Measurements from ENCODE around the gene HOXA10. TPM values are rescaled to one million over a fixed set of nuclear protein-coding genes. Genes with fewer than 3 reads are reported as not detected.

Gene HOXA10
- total and polyA plus RNA-seq, 7 donors, result 0.81 to 77.5 (median 25.6) TPM; not detected in 1

DNA sequence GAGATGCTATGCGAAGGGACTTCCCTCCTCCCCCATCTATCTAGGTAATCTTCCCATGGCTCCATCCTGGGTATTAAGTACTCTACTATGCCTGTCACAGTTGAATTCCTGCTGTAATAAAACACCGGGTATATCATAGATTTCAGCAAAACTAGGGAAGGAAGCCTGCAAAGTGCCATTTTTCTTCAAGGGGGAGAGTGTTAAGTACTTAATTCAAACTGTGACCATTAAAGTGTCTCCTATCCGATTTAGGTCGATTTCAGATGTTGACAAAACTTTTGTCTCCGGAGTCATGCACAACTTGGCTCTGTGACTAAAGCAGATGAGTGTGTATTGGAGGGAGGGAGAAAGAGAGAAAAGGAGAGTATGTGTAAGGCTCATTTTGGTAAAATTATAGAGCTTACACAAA, 48.1 kb downstream of the HOXA10 start:
- H3K9me3 ChIP-seq, result no peaks in the 10 kb centered on the region
- H3K4me3 ChIP-seq, result no peak overlapping the region
- H3K27me3 ChIP-seq (ENCODE audit: insufficient read depth in 3 of 3, low read length in 2 of 3), result no peaks in the 10 kb centered on the region
- H3K27ac ChIP-seq, result peak overlapping the region; percentile 16
- ATAC-seq (no peak), DNase-seq (no peak)
- TF ChIP-seq, protein P1, sequence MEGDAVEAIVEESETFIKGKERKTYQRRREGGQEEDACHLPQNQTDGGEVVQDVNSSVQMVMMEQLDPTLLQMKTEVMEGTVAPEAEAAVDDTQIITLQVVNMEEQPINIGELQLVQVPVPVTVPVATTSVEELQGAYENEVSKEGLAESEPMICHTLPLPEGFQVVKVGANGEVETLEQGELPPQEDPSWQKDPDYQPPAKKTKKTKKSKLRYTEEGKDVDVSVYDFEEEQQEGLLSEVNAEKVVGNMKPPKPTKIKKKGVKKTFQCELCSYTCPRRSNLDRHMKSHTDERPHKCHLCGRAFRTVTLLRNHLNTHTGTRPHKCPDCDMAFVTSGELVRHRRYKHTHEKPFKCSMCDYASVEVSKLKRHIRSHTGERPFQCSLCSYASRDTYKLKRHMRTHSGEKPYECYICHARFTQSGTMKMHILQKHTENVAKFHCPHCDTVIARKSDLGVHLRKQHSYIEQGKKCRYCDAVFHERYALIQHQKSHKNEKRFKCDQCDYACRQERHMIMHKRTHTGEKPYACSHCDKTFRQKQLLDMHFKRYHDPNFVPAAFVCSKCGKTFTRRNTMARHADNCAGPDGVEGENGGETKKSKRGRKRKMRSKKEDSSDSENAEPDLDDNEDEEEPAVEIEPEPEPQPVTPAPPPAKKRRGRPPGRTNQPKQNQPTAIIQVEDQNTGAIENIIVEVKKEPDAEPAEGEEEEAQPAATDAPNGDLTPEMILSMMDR (IDR thresholded peaks at IDR 0.05), result no peak
- WGBS, 3 donors, result 38 to 53% (median 42%) methylated on average over 5 of the region's 5 CpGs
- peaks cover 0 to 14% of the 10 kb centered on the region in 2 donors for H3K36me3 ChIP-seq (ENCODE audit: insufficient read depth in 1 of 2, low read depth in 1 of 2)
- intact Hi-C loops (cut with DNase I), result no loop called here
- peaks cover 51% of the 10 kb centered on the region for H3K4me1 ChIP-seq

DNA sequence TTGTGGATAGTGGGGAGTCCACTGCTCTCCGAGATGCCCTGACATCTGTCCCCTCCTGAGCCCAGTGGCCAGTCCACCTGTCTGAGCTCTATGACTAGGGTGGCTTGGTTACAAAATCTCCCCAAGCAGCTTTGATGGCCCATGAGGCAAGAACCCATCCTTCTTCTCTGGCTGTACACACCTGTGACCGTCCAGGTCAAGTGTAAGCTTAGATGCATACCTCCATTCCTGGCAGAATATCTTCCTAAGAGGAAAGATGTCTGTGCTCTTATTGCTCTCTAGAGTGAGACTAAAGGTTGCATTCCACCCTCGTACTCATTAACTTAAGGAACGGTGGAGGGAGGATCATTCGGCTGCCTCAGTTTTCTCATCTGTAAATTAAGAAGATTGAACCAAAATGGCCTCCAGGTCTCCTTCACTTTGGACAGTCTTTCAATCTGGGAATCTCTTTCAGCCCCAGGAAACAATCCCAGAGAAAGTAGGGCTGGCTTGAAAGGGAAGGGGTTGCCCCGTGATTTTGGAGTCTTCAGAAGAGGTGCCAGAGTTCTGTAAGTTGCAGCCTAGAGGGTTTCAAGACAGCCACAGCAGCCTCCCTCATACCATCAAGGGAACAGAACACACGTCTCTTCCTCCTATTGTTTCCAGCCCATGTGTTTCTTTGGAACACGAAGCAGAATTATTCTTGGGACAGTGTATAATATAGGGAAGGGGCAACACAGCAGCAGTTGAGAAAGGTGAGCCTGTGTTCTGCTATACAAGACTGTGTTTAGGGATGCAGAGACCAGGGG, 49.0 kb downstream of the HOXA10 start:
- no peaks in the 10 kb centered on the region for H3K27me3 ChIP-seq (ENCODE audit: insufficient read depth in 3 of 3, low read length in 2 of 3)
- H3K4me1 ChIP-seq, result peaks cover 59% of the 10 kb centered on the region
- TF ChIP-seq, protein P1 (IDR thresholded peaks at IDR 0.05), result no peak
- no peak overlapping the region for H3K4me3 ChIP-seq
- DNase-seq (no peak), ATAC-seq (peak in 1 of 4 donors; percentile 83)
- H3K9me3 ChIP-seq, result no peaks in the 10 kb centered on the region
- WGBS, 3 donors, result 69 to 72% (median 72%) methylated on average over 8 of the region's 8 CpGs
- H3K36me3 ChIP-seq (ENCODE audit: insufficient read depth in 1 of 2, low read depth in 1 of 2), result peaks cover 0 to 14% of the 10 kb centered on the region in 2 donors
- intact Hi-C loops (cut with DNase I), result no loop called here
- peak overlapping the region; percentile 9 for H3K27ac ChIP-seq

DNA sequence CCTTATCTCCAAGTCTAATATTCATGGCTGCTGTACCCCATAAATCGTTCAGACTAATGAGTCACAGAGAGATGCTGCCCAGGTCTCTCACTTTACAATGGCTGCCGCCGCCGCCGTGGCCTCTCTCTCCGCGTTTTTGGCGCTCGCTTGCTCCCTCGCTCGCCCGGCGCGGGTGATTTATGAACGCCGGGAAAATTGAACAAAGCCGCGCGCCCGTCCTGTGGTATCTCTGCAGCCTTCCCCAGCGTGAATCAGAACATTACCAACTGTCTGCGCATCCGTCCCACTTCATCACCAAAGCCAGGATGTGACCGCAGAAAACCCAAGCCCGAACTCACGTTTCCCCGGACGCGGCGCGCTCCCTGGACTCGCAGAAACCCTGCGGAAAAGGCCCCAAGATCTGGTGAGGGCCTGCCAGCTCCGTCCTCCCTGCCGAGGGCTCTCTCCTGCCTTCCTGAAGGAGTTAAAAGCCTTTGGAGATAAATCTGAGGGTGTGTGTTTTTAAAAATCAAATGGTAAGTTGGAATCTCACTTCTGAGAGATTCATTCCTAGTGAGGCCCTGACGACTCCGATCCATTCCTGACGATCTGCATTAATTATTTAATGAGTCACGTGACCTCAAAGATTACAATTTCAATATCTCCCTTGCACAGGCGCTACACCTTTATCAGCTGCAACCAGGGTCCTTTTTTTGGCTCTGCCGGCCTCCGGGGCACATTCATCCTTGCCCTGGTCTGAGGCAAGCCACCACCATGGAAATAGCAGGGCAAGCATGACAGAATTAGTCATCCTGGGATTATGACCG, 49.8 kb downstream of the HOXA10 start:
- TF ChIP-seq, protein P1 (IDR thresholded peaks at IDR 0.05), result no peak
- ATAC-seq, result peak in 2 of 4 donors; percentile 33 to 78
- Histone ChIP-seq H3K36me3 (ENCODE audit: insufficient read depth in 1 of 2, low read depth in 1 of 2) (peaks cover 0 to 14% of the 10 kb centered on the region in 2 donors), H3K4me1 (peaks cover 59% of the 10 kb centered on the region), H3K9me3 (no peaks in the 10 kb centered on the region), H3K27ac (peak overlapping the region; percentile 9), H3K27me3 (ENCODE audit: insufficient read depth in 3 of 3, low read length in 2 of 3) (no peaks in the 10 kb centered on the region), H3K4me3 (no peak overlapping the region)
- intact Hi-C loops (cut with DNase I), result no loop called here
- DNase-seq, result peak in 1 of 2 donors; percentile 83
- WGBS, 3 donors, result 86 to 89% (median 87%) methylated on average over 43 of the region's 43 CpGs

DNA sequence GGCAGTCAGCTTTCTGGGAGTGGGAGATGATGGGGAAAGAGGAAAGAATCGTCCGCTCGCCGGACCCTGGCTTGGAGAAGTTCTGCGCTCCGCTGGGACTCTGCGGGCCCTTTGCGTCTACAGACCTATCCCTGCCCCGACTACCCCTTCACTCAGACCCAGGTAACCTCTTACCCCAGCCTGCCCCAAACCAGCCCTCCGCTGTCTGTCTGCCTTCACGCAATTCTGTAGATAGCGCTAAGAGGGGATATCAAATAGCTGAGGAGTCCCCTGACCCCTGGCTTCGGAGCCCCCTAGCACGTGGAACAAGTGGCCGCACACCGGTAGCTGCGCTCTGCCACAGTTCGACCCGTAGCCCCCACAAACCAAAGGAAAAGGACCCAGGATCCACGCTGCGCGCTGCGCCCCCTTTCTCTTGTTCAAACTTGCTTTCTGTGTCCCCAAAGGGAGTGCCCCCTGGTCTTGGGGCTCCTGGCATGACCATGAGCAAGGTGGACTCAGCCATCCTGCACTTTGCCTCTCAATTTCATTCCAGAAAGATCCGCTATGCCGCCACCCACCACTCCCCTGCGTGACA, 50.6 kb downstream of the HOXA10 start:
- no peak for DNase-seq
- 91 to 94% (median 93%) methylated on average over 26 of the region's 26 CpGs for WGBS, 3 donors
- Histone ChIP-seq H3K4me3 (no peak overlapping the region), H3K9me3 (no peaks in the 10 kb centered on the region), H3K27me3 (ENCODE audit: insufficient read depth in 3 of 3, low read length in 2 of 3) (no peaks in the 10 kb centered on the region), H3K27ac (peak overlapping the region; percentile 30), H3K4me1 (peaks cover 53% of the 10 kb centered on the region), H3K36me3 (ENCODE audit: insufficient read depth in 1 of 2, low read depth in 1 of 2) (peaks cover 0 to 14% of the 10 kb centered on the region in 2 donors)
- ATAC-seq, result no peak
- intact Hi-C loops (cut with DNase I), result no loop called here
- TF ChIP-seq, protein P1 (IDR thresholded peaks at IDR 0.05), result no peak
